Panc1 (cell line): ENCODE measurements around the gene TULP1.

Experiments
- POLR2AphosphoS5 ChIP-seq: IDR thresholded peaks from 2 replicates; pipeline ENCODE4 v1.6.1; 2012; ENCODE audit warnings: mild to moderate bottlenecking, low read depth, low read length, moderate library complexity
- TF ChIP-seq, protein P1 (sequence below): fragments of 450-650 bp; IDR thresholded peaks from 2 replicates; pipeline ENCODE4 v1.5.1; 2017; ENCODE audit warnings: mild to moderate bottlenecking

GRCh38 chr6:35507221-35507620 is 5.5 kb downstream of the TULP1 start:
- TF ChIP-seq, protein P1, sequence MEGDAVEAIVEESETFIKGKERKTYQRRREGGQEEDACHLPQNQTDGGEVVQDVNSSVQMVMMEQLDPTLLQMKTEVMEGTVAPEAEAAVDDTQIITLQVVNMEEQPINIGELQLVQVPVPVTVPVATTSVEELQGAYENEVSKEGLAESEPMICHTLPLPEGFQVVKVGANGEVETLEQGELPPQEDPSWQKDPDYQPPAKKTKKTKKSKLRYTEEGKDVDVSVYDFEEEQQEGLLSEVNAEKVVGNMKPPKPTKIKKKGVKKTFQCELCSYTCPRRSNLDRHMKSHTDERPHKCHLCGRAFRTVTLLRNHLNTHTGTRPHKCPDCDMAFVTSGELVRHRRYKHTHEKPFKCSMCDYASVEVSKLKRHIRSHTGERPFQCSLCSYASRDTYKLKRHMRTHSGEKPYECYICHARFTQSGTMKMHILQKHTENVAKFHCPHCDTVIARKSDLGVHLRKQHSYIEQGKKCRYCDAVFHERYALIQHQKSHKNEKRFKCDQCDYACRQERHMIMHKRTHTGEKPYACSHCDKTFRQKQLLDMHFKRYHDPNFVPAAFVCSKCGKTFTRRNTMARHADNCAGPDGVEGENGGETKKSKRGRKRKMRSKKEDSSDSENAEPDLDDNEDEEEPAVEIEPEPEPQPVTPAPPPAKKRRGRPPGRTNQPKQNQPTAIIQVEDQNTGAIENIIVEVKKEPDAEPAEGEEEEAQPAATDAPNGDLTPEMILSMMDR: no peak
- no peak for TF ChIP-seq POLR2AphosphoS5
